HG03039 (cell line): ENCODE measurements around the gene CXXC5.

Source experiments
- ATAC-seq: cut with Tn5 transposase; IDR thresholded peaks from one replicate; pipeline ENCODE4 v1.9.1; 2021; ENCODE audit warnings: mild to moderate bottlenecking, moderate library complexity; ENCODE audit not compliant: unreplicated experiment

Gene CXXC5

GRCh38 chr5:139690803-139691629, 42.9 kb downstream of the CXXC5 start:
- no peak for ATAC-seq

- ATAC-seq, result no peak
These were observed 44.0 kb downstream of the CXXC5 start for GRCh38 chr5:139692148-139692547.

GRCh38 chr5:139692679-139693308, 44.6 kb downstream of the CXXC5 start:
- no peak for ATAC-seq

GRCh38 chr5:139693676-139694364, 45.7 kb downstream of the CXXC5 start:
- no peak for ATAC-seq

- ATAC-seq, result no peak
These were observed 46.5 kb downstream of the CXXC5 start for GRCh38 chr5:139694556-139695177.

- ATAC-seq, result no peak
These were observed 47.0 kb downstream of the CXXC5 start for GRCh38 chr5:139695178-139695573.

- ATAC-seq, result no peak
These were observed 48.2 kb downstream of the CXXC5 start for GRCh38 chr5:139696167-139696893.

GRCh38 chr5:139696894-139697658, 48.9 kb downstream of the CXXC5 start:
- ATAC-seq, result no peak

- ATAC-seq, result no peak
These were observed 50.5 kb downstream of the CXXC5 start for GRCh38 chr5:139698490-139699146.

GRCh38 chr5:139699351-139699750, 51.2 kb downstream of the CXXC5 start:
- ATAC-seq, result no peak

- no peak for ATAC-seq
These were observed 52.5 kb downstream of the CXXC5 start for GRCh38 chr5:139700711-139701055.

GRCh38 chr5:139701056-139701741, 53.0 kb downstream of the CXXC5 start:
- no peak for ATAC-seq

- ATAC-seq, result no peak
These were observed 54.4 kb downstream of the CXXC5 start for GRCh38 chr5:139702548-139702947.

- ATAC-seq, result no peak
These were observed 56.6 kb downstream of the CXXC5 start for GRCh38 chr5:139704748-139705147.

GRCh38 chr5:139705191-139705590, 57.0 kb downstream of the CXXC5 start:
- no peak for ATAC-seq

GRCh38 chr5:139705655-139706587, 57.8 kb downstream of the CXXC5 start:
- no peak for ATAC-seq

GRCh38 chr5:139707445-139708003, 59.4 kb downstream of the CXXC5 start:
- no peak for ATAC-seq

GRCh38 chr5:139708434-139708861, 60.3 kb downstream of the CXXC5 start:
- no peak for ATAC-seq
